ENCODE results near the gene NLGN1. TPM values are rescaled to one million over a fixed set of nuclear protein-coding genes. Genes with fewer than 3 reads are reported as not detected.

Gene NLGN1
- total and polyA plus RNA-seq, 7 experiments from 2014 or later: not detected

GRCh38 chr3:173547070-173547469, 149.5 kb downstream of the NLGN1 start:
- Mint-ChIP-seq H3K27me3 (no peaks in the 10 kb centered on the region), H3K4me3 (no peak overlapping the region), H3K27ac (no peak overlapping the region), H3K9me3 (peaks cover 0 to 12% (median 2%) of the 10 kb centered on the region in 11 donors), H3K36me3 (no peaks in the 10 kb centered on the region), H3K4me1 (no peaks in the 10 kb centered on the region)
- no peak for DNase-seq
- ChIA-PET POLR2A (no interaction called here), CTCF (no interaction called here)
- H3K27me3 ChIP-seq (ENCODE audit: control insufficient read depth in 2 of 2, insufficient read depth in 2 of 2, low read length in 2 of 2): no peaks in the 10 kb centered on the region
- H3K4me1 ChIP-seq (ENCODE audit: control insufficient read depth in 2 of 2, insufficient read depth in 2 of 2, low read length in 2 of 2): no peaks in the 10 kb centered on the region
- no peak for ATAC-seq
- intact Hi-C loops (cut with micrococcal nuclease): no loop called here
- H3K27ac ChIP-seq (ENCODE audit: low read depth, low read length): no peak overlapping the region
- no peaks in the 10 kb centered on the region for H3K9me3 ChIP-seq (ENCODE audit: control insufficient read depth in 2 of 3, low read length in 3 of 3)
- no peak overlapping the region for H3K4me3 ChIP-seq (ENCODE audit: low read length)
- no peaks in the 10 kb centered on the region for H3K36me3 ChIP-seq (ENCODE audit: control insufficient read depth in 2 of 3, insufficient read depth in 3 of 3, low read length in 3 of 3)

DNA sequence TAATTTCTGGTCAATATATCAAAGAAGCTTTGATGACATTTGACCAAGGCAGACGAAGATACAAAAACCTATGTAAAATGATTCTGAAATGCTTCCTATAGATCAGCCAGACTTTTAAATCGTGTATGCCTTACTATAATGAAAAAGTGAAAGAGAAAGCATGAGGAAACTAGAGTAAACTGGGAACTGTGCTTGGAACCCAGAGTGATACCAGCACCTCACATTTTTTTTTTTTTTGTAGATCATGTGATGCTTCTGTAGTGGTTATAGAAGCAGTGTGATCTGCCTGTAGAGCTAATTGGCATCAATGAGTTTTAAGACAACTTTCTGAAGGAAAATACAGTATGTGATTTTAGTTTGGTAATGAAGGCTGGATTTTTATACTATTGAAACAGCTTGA, 150.7 kb downstream of the NLGN1 start:
- peaks cover 0 to 12% (median 2%) of the 10 kb centered on the region in 11 donors for H3K9me3 Mint-ChIP-seq
- H3K36me3 Mint-ChIP-seq: no peaks in the 10 kb centered on the region
- H3K4me3 ChIP-seq (ENCODE audit: low read length): no peak overlapping the region
- DNase-seq: no peak
- H3K27ac ChIP-seq (ENCODE audit: low read depth, low read length): no peak overlapping the region
- H3K4me3 Mint-ChIP-seq: no peak overlapping the region
- no peaks in the 10 kb centered on the region for H3K4me1 ChIP-seq (ENCODE audit: control insufficient read depth in 2 of 2, insufficient read depth in 2 of 2, low read length in 2 of 2)
- ATAC-seq: no peak
- H3K27me3 Mint-ChIP-seq: no peaks in the 10 kb centered on the region
- no peaks in the 10 kb centered on the region for H3K4me1 Mint-ChIP-seq
- ChIA-PET POLR2A (no interaction called here), CTCF (no interaction called here)
- H3K27ac Mint-ChIP-seq: no peak overlapping the region
- no peaks in the 10 kb centered on the region for H3K27me3 ChIP-seq (ENCODE audit: control insufficient read depth in 2 of 2, insufficient read depth in 2 of 2, low read length in 2 of 2)
- H3K36me3 ChIP-seq (ENCODE audit: control insufficient read depth in 2 of 3, insufficient read depth in 3 of 3, low read length in 3 of 3): no peaks in the 10 kb centered on the region
- H3K9me3 ChIP-seq (ENCODE audit: control insufficient read depth in 2 of 3, low read length in 3 of 3): no peaks in the 10 kb centered on the region
- intact Hi-C loops (cut with micrococcal nuclease): no loop called here

DNA sequence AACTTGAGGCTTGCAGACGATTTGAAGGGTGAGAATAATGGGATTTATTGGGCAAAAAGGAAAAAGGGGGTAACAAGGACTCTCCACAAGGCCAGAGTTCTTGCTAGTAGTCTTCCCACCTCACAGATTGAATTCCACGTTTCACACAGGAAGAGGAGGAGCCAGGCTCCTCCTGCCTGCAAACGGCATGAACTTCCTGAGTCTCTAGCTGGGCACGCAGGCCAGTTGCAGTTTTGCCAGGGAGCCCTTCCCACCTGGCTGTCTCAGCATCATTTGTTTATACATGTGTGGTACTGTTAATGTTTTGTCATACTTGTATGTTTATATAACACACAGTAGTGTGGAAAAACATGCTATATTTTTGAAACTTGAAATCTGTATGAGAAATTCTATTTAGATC, 155.0 kb downstream of the NLGN1 start:
- no peak overlapping the region for H3K4me3 Mint-ChIP-seq
- H3K27ac Mint-ChIP-seq: no peak overlapping the region
- ATAC-seq: no peak

GRCh38 chr3:173553635-173554280, 156.2 kb downstream of the NLGN1 start:
- no peaks in the 10 kb centered on the region for H3K9me3 Mint-ChIP-seq
- no peak overlapping the region for H3K4me3 Mint-ChIP-seq
- ChIA-PET CTCF (no interaction called here), POLR2A (no interaction called here)
- Histone ChIP-seq H3K4me3 (ENCODE audit: low read length) (no peak overlapping the region), H3K36me3 (ENCODE audit: control insufficient read depth in 2 of 3, insufficient read depth in 3 of 3, low read length in 3 of 3) (no peaks in the 10 kb centered on the region), H3K4me1 (ENCODE audit: control insufficient read depth in 2 of 2, insufficient read depth in 2 of 2, low read length in 2 of 2) (no peaks in the 10 kb centered on the region), H3K27me3 (ENCODE audit: control insufficient read depth in 2 of 2, insufficient read depth in 2 of 2, low read length in 2 of 2) (no peaks in the 10 kb centered on the region), H3K9me3 (ENCODE audit: control insufficient read depth in 2 of 3, low read length in 3 of 3) (no peaks in the 10 kb centered on the region), H3K27ac (ENCODE audit: low read depth, low read length) (no peak overlapping the region)
- DNase-seq (no peak), ATAC-seq (no peak)
- intact Hi-C loops (cut with micrococcal nuclease): loop anchor here in 1 of 2 donors (10.0 kb wide), 1 partner anchor 739 kb away; no protein-coding TSS in a partner anchor
- no peaks in the 10 kb centered on the region for H3K27me3 Mint-ChIP-seq
- H3K36me3 Mint-ChIP-seq: no peaks in the 10 kb centered on the region
- H3K4me1 Mint-ChIP-seq: no peaks in the 10 kb centered on the region
- H3K27ac Mint-ChIP-seq: no peak overlapping the region

More for the DNA sequence above, 155.0 kb downstream of the NLGN1 start:
- DNase-seq: no peak
- intact Hi-C loops (cut with micrococcal nuclease): loop anchor here in 1 of 2 donors (10.0 kb wide), 1 partner anchor 738 kb away; no protein-coding TSS in a partner anchor
- Mint-ChIP-seq H3K27me3 (no peaks in the 10 kb centered on the region), H3K9me3 (no peaks in the 10 kb centered on the region), H3K36me3 (no peaks in the 10 kb centered on the region), H3K4me1 (no peaks in the 10 kb centered on the region)
- H3K4me3 ChIP-seq (ENCODE audit: low read length): no peak overlapping the region
- no peaks in the 10 kb centered on the region for H3K4me1 ChIP-seq (ENCODE audit: control insufficient read depth in 2 of 2, insufficient read depth in 2 of 2, low read length in 2 of 2)
- H3K27me3 ChIP-seq (ENCODE audit: control insufficient read depth in 2 of 2, insufficient read depth in 2 of 2, low read length in 2 of 2): no peaks in the 10 kb centered on the region
- no peak overlapping the region for H3K27ac ChIP-seq (ENCODE audit: low read depth, low read length)
- ChIA-PET POLR2A (no interaction called here), CTCF (no interaction called here)
- H3K9me3 ChIP-seq (ENCODE audit: control insufficient read depth in 2 of 3, low read length in 3 of 3): no peaks in the 10 kb centered on the region
- H3K36me3 ChIP-seq (ENCODE audit: control insufficient read depth in 2 of 3, insufficient read depth in 3 of 3, low read length in 3 of 3): no peaks in the 10 kb centered on the region

DNA sequence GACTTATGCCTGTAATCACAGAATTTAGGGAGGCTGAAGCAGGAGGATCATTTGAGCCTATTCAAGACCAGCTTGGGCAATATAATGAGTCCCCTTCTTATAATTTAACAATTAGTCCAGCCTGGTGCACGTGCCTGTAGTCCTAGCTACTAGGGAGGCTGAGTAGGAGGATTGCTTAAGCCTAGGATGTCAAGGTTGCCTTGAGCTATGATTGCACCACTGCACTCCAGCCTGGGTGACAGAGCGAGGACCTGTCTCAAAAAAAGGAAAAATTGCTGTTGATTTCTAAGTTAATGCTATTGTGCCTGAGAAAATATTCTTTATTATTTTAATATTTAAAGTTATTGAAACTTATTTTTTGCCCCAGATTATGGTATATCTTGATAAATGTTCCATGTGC, 159.0 kb downstream of the NLGN1 start:
- no peak for ATAC-seq
- H3K4me3 Mint-ChIP-seq: no peak overlapping the region
- no peak overlapping the region for H3K27ac Mint-ChIP-seq
- no peaks in the 10 kb centered on the region for H3K27me3 ChIP-seq (ENCODE audit: control insufficient read depth in 2 of 2, insufficient read depth in 2 of 2, low read length in 2 of 2)
- H3K27me3 Mint-ChIP-seq: no peaks in the 10 kb centered on the region
- intact Hi-C loops (cut with micrococcal nuclease): loop anchor here in 1 of 2 donors (10.0 kb wide), 1 partner anchor 742 kb away; no protein-coding TSS in a partner anchor
- H3K4me3 ChIP-seq (ENCODE audit: low read length): no peak overlapping the region
- no peaks in the 10 kb centered on the region for H3K36me3 Mint-ChIP-seq
- no peaks in the 10 kb centered on the region for H3K36me3 ChIP-seq (ENCODE audit: control insufficient read depth in 2 of 3, insufficient read depth in 3 of 3, low read length in 3 of 3)
- CTCF ChIA-PET: no interaction called here
- no peaks in the 10 kb centered on the region for H3K4me1 Mint-ChIP-seq
- H3K4me1 ChIP-seq (ENCODE audit: control insufficient read depth in 2 of 2, insufficient read depth in 2 of 2, low read length in 2 of 2): no peaks in the 10 kb centered on the region
- peaks cover 0 to 6% (median 0%) of the 10 kb centered on the region in 11 donors for H3K9me3 Mint-ChIP-seq
- no peak overlapping the region for H3K27ac ChIP-seq (ENCODE audit: low read depth, low read length)
- no peak for DNase-seq
- POLR2A ChIA-PET: no interaction called here
- no peaks in the 10 kb centered on the region for H3K9me3 ChIP-seq (ENCODE audit: control insufficient read depth in 2 of 3, low read length in 3 of 3)

- intact Hi-C loops (cut with micrococcal nuclease): no loop called here
Observed at GRCh38 chr3:173567997-173568396, 170.5 kb downstream of the NLGN1 start.

GRCh38 chr3:173568623-173569022, 171.1 kb downstream of the NLGN1 start:
- ATAC-seq: no peak
- CTCF ChIA-PET: no interaction called here
- H3K4me1 Mint-ChIP-seq: no peaks in the 10 kb centered on the region

More at GRCh38 chr3:173567997-173568396, 170.5 kb downstream of the NLGN1 start:
- Histone ChIP-seq H3K27me3 (ENCODE audit: control insufficient read depth in 2 of 2, insufficient read depth in 2 of 2, low read length in 2 of 2) (no peaks in the 10 kb centered on the region), H3K9me3 (ENCODE audit: control insufficient read depth in 2 of 3, low read length in 3 of 3) (no peaks in the 10 kb centered on the region), H3K27ac (ENCODE audit: low read depth, low read length) (no peak overlapping the region), H3K4me3 (ENCODE audit: low read length) (no peak overlapping the region), H3K4me1 (ENCODE audit: control insufficient read depth in 2 of 2, insufficient read depth in 2 of 2, low read length in 2 of 2) (no peaks in the 10 kb centered on the region), H3K36me3 (ENCODE audit: control insufficient read depth in 2 of 3, insufficient read depth in 3 of 3, low read length in 3 of 3) (no peaks in the 10 kb centered on the region)
- ATAC-seq: no peak
- Mint-ChIP-seq H3K27me3 (no peaks in the 10 kb centered on the region), H3K36me3 (no peaks in the 10 kb centered on the region), H3K4me1 (no peaks in the 10 kb centered on the region), H3K27ac (no peak overlapping the region), H3K9me3 (peaks cover 0 to 17% (median 0%) of the 10 kb centered on the region in 11 donors), H3K4me3 (no peak overlapping the region)
- CTCF ChIA-PET: no interaction called here
- POLR2A ChIA-PET: no interaction called here
- DNase-seq: no peak

More at GRCh38 chr3:173568623-173569022, 171.1 kb downstream of the NLGN1 start:
- no peaks in the 10 kb centered on the region for H3K4me1 ChIP-seq (ENCODE audit: control insufficient read depth in 2 of 2, insufficient read depth in 2 of 2, low read length in 2 of 2)
- intact Hi-C loops (cut with micrococcal nuclease): no loop called here
- Mint-ChIP-seq H3K27ac (no peak overlapping the region), H3K36me3 (no peaks in the 10 kb centered on the region), H3K4me3 (no peak overlapping the region), H3K27me3 (no peaks in the 10 kb centered on the region), H3K9me3 (peaks cover 0 to 17% (median 0%) of the 10 kb centered on the region in 11 donors)
- H3K4me3 ChIP-seq (ENCODE audit: low read length): no peak overlapping the region
- DNase-seq: no peak
- no peak overlapping the region for H3K27ac ChIP-seq (ENCODE audit: low read depth, low read length)
- no peaks in the 10 kb centered on the region for H3K36me3 ChIP-seq (ENCODE audit: control insufficient read depth in 2 of 3, insufficient read depth in 3 of 3, low read length in 3 of 3)
- POLR2A ChIA-PET: no interaction called here
- H3K27me3 ChIP-seq (ENCODE audit: control insufficient read depth in 2 of 2, insufficient read depth in 2 of 2, low read length in 2 of 2): no peaks in the 10 kb centered on the region
- H3K9me3 ChIP-seq (ENCODE audit: control insufficient read depth in 2 of 3, low read length in 3 of 3): no peaks in the 10 kb centered on the region
